Measurements from ENCODE around the gene PRKCE.

GRCh38 chr2:45722477-45722876 lies 71.0 kb downstream of the PRKCE start:
- TF ChIP-seq RNF2 (IDR thresholded peaks at IDR 0.05; ENCODE audit: borderline replicate concordance, low read depth, low read length, missing control alignments, poor library complexity, severe bottlenecking) (no peak), RAD21 (IDR thresholded peaks at IDR 0.05 in 1 of 2, conservative IDR thresholded peaks at IDR 0.05 in 1 of 2; ENCODE audit: low read depth in 2 of 2, low read length in 2 of 2) (no peak), YY1 (IDR thresholded peaks at IDR 0.05; ENCODE audit: low read depth, low read length) (no peak), POLR2AphosphoS5 (IDR thresholded peaks at IDR 0.05; ENCODE audit: low read depth, low read length) (no peak), CEBPB (IDR thresholded peaks at IDR 0.05; ENCODE audit: low read depth, low read length) (no peak), CTCF (IDR thresholded peaks at IDR 0.05; ENCODE audit: control extremely low read depth in 1 of 3, insufficient read depth in 1 of 3, low read depth in 1 of 3, low read length in 3 of 3) (no peak), EGR1 (IDR thresholded peaks at IDR 0.05; ENCODE audit: borderline replicate concordance, low read depth, low read length) (no peak), HDAC6 (IDR thresholded peaks at IDR 0.05; ENCODE audit: low read depth, low read length) (no peak)
